ENCODE results near the gene PRDM16. TPM values are rescaled to one million over a fixed set of nuclear protein-coding genes. Genes with fewer than 3 reads are reported as not detected.

Gene PRDM16
- total RNA-seq, 1 donor from 2014 or later = 21.4 TPM

GRCh38 chr1:3462356-3463012, 393.5 kb downstream of the PRDM16 start:
- TF ChIP-seq CTCF (IDR thresholded peaks at IDR 0.05; ENCODE audit: unreplicated experiment) = no peak
- H3K27ac Mint-ChIP-seq (ENCODE audit: unreplicated experiment) = no peak overlapping the region
- H3K9me3 Mint-ChIP-seq (ENCODE audit: unreplicated experiment) = no peaks in the 10 kb centered on the region
- DNase-seq (ENCODE audit: low spot score) = no peak
- peaks cover 6% of the 10 kb centered on the region for H3K27me3 Mint-ChIP-seq (ENCODE audit: unreplicated experiment)
- H3K36me3 Mint-ChIP-seq (ENCODE audit: low read depth, unreplicated experiment) = no peaks in the 10 kb centered on the region
- no peak overlapping the region for H3K4me3 Mint-ChIP-seq (ENCODE audit: unreplicated experiment)
- peaks cover 15% of the 10 kb centered on the region for H3K4me1 Mint-ChIP-seq (ENCODE audit: unreplicated experiment)

DNA sequence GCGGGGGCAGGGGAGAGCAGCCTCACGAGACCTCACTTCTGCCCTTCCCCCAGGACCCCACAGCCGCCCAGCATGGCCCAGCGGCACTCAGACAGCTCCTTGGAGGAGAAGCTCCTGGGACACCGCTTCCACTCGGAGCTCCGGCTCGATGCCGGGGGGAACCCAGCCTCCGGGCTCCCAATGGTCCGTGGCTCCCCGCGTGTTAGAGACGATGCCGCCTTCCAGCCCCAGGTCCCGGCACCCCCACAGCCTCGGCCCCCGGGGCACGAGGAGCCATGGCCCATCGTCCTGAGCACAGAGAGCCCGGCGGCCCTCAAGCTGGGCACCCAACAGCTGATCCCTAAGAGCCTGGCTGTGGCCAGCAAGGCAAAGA, 394.0 kb downstream of the PRDM16 start:
- Mint-ChIP-seq H3K4me3 (ENCODE audit: unreplicated experiment) (no peak overlapping the region), H3K36me3 (ENCODE audit: low read depth, unreplicated experiment) (no peaks in the 10 kb centered on the region), H3K27ac (ENCODE audit: unreplicated experiment) (no peak overlapping the region), H3K4me1 (ENCODE audit: unreplicated experiment) (peaks cover 15% of the 10 kb centered on the region), H3K9me3 (ENCODE audit: unreplicated experiment) (no peaks in the 10 kb centered on the region), H3K27me3 (ENCODE audit: unreplicated experiment) (peaks cover 6% of the 10 kb centered on the region)
- no peak for DNase-seq (ENCODE audit: low spot score)
- no peak for TF ChIP-seq CTCF (IDR thresholded peaks at IDR 0.05; ENCODE audit: unreplicated experiment)

DNA sequence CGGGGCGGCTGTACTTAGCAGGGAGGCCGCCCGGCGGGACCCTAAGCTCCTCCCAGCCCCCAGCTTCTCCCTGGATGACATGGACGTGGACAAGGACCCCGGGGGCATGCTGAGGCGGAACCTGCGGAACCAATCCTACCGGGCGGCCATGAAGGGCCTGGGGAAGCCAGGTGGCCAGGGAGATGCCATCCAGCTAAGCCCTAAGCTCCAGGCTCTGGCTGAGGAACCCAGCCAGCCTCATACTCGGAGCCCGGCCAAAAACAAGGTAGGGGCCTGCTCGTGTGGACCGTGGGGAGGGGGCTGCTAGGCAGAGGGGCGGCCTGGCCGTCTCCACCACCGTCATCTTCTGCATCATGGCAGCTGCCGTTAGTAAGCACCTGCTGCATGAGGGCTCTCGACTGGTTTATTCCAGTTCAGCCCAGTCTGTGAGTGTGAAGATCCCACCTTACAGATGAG, 394.4 kb downstream of the PRDM16 start:
- H3K27me3 Mint-ChIP-seq (ENCODE audit: unreplicated experiment) = peaks cover 6% of the 10 kb centered on the region
- no peaks in the 10 kb centered on the region for H3K36me3 Mint-ChIP-seq (ENCODE audit: low read depth, unreplicated experiment)
- H3K9me3 Mint-ChIP-seq (ENCODE audit: unreplicated experiment) = no peaks in the 10 kb centered on the region
- peaks cover 12% of the 10 kb centered on the region for H3K4me1 Mint-ChIP-seq (ENCODE audit: unreplicated experiment)
- no peak overlapping the region for H3K27ac Mint-ChIP-seq (ENCODE audit: unreplicated experiment)
- TF ChIP-seq CTCF (IDR thresholded peaks at IDR 0.05; ENCODE audit: unreplicated experiment) = no peak
- no peak overlapping the region for H3K4me3 Mint-ChIP-seq (ENCODE audit: unreplicated experiment)
- DNase-seq (ENCODE audit: low spot score) = no peak

DNA sequence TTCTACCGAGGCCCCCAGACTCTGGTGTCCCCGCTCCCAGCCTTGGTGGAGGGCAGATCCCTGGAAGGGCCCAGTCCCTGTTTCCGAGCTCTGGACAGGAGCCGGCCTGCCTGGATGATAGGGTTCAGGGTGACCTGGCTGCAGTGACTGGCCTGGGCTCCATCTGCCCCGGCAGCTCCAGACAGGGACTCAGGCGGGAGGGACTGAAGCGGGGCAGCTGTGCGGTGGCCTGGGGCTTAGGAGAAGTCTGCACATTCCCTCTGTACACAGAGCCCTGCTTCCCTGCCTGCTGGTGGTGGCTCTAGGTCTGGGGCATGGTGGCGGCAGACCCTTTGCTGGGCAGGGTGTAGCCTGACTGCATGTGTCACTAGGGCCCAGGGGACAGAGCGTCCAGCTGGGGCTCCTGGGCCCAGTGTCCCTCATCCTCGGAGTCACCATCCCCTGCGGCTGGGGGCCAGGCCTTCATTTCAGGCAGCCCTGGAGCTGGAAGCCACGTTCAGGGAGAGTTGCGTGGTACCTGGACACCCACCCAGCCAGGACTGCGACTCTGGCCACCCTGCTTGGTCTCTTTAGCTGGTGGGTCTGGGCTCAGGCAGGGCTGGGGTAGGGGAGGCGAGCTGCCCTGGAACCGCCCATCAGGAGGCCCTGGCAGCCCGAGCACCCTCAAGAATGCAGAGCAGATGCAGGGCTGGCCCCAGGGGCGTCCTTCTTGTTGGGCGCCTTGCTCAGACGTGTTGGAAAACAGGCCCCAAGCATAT, 395.1 kb downstream of the PRDM16 start:
- H3K27ac Mint-ChIP-seq (ENCODE audit: unreplicated experiment) = no peak overlapping the region
- no peak overlapping the region for H3K4me3 Mint-ChIP-seq (ENCODE audit: unreplicated experiment)
- no peak for TF ChIP-seq CTCF (IDR thresholded peaks at IDR 0.05; ENCODE audit: unreplicated experiment)
- no peak for DNase-seq (ENCODE audit: low spot score)
- peaks cover 2% of the 10 kb centered on the region for H3K27me3 Mint-ChIP-seq (ENCODE audit: unreplicated experiment)
- H3K36me3 Mint-ChIP-seq (ENCODE audit: low read depth, unreplicated experiment) = no peaks in the 10 kb centered on the region
- H3K9me3 Mint-ChIP-seq (ENCODE audit: unreplicated experiment) = no peaks in the 10 kb centered on the region
- peaks cover 5% of the 10 kb centered on the region for H3K4me1 Mint-ChIP-seq (ENCODE audit: unreplicated experiment)

DNA sequence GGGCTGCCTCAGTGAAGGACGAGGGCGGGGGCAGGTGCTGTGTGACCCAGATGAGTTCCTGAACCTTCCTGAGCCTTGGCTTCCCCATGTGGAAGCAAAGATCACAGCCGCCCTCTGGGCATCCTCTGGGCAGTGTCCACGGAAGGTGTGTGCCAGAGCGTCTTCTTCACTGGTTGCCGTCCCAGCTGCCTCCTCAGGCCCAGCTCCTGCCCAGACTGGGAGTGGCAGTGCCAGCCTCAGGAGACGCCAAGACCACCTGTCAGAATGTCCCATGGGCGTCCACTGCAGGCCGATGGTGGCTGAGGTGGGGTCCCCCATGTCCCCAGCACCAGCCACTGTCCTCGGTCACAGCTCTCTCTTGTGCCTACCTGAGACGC, 395.6 kb downstream of the PRDM16 start:
- H3K27me3 Mint-ChIP-seq (ENCODE audit: unreplicated experiment) = peaks cover 2% of the 10 kb centered on the region
- H3K4me3 Mint-ChIP-seq (ENCODE audit: unreplicated experiment) = no peak overlapping the region
- TF ChIP-seq CTCF (IDR thresholded peaks at IDR 0.05; ENCODE audit: unreplicated experiment) = no peak
- no peaks in the 10 kb centered on the region for H3K9me3 Mint-ChIP-seq (ENCODE audit: unreplicated experiment)
- no peak for DNase-seq (ENCODE audit: low spot score)
- no peak overlapping the region for H3K27ac Mint-ChIP-seq (ENCODE audit: unreplicated experiment)
- H3K4me1 Mint-ChIP-seq (ENCODE audit: unreplicated experiment) = peaks cover 5% of the 10 kb centered on the region
- H3K36me3 Mint-ChIP-seq (ENCODE audit: low read depth, unreplicated experiment) = no peaks in the 10 kb centered on the region
